Umbilical cord (tissue), 2 donors: Measurements from ENCODE around the gene SRSF8. TPM values are rescaled to one million over a fixed set of nuclear protein-coding genes. Genes with fewer than 3 reads are reported as not detected.

Experiments used
- DNase-seq: peaks from one replicate; pipeline ENCODE4 v3.0.0-alpha.2; 2015; ENCODE audit warnings: low spot score
- total RNA-seq: library from RNA; depleted of rRNA; stranded (reverse); fragments of >200 nt; gene quantifications from one replicate; pipeline ENCODE4 v1.2.3, GENCODE V29; 2014; ENCODE audit warnings: low replicate concordance; ENCODE audit not compliant: insufficient read depth

Gene SRSF8
- total RNA-seq, 1 donor from 2014 or later, result 14.2 TPM

DNA sequence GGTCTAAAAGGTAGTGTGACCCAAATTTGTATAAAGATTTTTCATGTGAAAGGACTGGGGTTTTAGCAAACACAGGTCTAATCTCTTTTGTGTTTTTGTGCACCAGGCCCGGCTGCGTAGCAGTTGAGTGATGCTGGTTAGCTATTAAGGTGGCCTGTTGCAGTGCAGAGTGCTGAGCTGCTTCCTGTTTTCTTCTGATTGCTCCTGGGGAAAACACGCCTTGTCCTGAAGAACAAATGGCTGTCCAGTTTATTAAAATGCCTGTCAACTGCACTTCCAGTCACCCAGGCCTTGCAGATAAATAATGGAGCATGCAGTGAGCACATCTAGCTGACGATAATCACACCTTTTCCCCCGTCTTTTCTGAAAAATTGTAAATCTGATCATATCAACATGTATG lies 1.8 kb downstream of the SRSF8 start:
- peak; percentile 96 for DNase-seq

GRCh38 chr11:95070471-95070870 lies 3.8 kb downstream of the SRSF8 start:
- DNase-seq, result no peak

GRCh38 chr11:95072948-95073347 lies 6.2 kb downstream of the SRSF8 start:
- no peak for DNase-seq

DNA sequence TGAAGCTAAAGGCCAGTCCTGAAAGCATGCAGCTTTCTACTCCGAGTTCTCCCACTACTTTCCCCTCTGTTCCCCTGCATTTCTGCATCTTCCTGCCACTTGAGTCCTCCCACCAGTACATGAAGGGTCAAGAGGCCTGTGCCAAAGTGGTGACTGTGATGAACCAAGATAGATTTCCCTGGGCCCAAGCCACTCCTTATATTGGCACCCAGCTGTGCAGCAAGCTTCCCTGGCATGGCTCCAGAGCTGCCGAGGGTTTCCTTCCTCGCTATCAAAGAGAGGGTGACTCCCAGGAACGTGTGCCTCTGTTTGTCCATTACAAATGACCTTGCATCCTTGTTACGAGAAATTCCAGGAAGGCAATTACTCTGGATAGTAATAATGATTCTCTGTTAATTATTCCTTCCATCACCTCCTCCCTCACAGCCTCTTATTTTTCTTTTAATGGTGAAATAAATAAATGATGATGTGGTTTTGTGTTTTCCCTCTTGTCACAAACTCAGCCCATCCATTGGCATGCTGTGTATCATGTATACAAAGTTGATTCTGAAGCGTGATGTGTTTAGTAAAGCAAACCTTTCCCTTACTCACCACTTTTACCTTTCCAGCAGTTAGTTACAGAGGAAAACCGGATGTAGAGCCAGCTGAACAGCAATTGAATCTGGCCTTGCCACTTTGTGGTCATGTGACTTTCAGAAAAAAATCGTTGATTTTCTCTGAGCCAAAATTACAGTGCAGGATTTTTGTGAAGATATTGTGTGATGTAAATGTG lies 8.3 kb downstream of the SRSF8 start:
- DNase-seq, result no peak

- peak; percentile 28 for DNase-seq
Measured at GRCh38 chr11:95076416-95076815, 9.7 kb downstream of the SRSF8 start.

DNA sequence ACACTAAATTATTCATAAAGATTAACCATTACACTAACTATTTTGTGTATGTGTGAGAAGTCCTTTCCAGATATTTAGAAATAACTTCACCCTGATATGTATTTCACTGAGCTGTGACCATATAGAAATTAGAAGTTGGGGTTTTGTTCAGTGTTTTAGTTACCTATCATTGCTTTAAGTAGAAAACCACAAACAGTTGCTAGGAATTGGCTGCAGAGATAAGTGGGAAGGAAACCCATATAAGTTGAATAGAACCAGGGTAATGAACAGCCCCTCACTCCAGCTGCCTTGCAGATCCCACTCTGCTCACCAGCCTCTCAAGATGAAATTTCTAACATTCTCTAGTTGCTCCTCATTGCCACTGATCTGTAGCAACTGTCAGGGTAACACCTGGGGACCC lies 10.3 kb downstream of the SRSF8 start:
- no peak for DNase-seq

DNA sequence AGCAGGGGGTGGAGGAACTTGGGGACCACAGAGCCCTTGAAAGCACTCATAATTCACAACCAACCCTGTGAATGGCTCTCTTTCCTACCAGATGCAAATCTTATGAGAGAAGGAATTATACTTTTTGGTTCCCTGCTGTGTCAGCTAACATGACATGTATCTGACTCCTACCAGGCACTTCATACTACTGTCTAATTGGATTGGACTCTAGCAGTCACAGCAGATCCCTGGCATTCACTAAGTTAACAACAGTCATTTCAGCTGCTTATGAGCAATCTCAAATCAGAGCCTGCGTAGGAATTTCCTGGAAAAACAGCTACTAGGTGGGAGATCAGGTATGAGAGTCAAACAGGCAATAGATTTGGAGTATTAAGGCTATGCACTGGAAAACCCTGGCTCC lies 11.8 kb downstream of the SRSF8 start:
- DNase-seq, result no peak

GRCh38 chr11:95081010-95081409 lies 14.3 kb downstream of the SRSF8 start:
- DNase-seq, result no peak

- peak; percentile 42 for DNase-seq
Measured at GRCh38 chr11:95081412-95081811, 14.7 kb downstream of the SRSF8 start.

GRCh38 chr11:95082576-95083001 lies 15.9 kb downstream of the SRSF8 start:
- DNase-seq, result no peak

GRCh38 chr11:95084509-95084908 lies 17.8 kb downstream of the SRSF8 start:
- no peak for DNase-seq

DNA sequence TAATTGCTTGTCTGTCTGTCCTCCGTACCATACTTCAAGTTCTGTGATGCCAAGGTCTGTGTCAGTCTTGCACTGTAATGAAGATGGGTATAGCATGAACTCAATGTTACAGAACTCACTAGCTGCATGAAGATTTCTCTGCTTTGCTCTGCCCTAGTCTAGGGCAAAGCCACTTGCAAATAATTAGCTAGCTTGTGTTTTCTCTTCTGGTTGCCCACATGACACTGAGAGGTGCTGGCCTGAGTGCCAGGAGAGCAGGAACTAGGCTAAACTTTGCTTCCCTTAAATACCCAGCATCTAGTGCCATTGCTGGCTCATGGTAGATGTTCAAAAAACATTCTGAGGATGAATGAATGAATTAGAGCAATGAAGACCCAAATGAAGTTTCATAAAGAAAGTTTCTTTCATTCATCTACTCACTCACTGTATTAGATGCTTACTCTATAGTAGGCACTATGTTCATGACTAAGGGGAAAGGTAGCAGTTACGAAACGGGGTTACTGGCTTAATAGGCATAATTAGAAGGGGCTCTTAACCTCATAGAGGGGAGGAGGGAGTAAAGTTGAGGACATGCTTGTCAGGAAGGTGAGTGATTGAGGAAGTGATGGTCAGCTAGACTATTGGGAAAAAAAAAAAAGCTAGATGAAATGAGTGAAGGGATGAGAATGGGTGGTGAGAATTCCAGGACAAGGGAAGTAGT lies 18.5 kb downstream of the SRSF8 start:
- DNase-seq, result no peak

- DNase-seq, result no peak
Measured at GRCh38 chr11:95086151-95086550, 19.4 kb downstream of the SRSF8 start.

GRCh38 chr11:95086836-95087570 lies 20.3 kb downstream of the SRSF8 start:
- no peak for DNase-seq

DNA sequence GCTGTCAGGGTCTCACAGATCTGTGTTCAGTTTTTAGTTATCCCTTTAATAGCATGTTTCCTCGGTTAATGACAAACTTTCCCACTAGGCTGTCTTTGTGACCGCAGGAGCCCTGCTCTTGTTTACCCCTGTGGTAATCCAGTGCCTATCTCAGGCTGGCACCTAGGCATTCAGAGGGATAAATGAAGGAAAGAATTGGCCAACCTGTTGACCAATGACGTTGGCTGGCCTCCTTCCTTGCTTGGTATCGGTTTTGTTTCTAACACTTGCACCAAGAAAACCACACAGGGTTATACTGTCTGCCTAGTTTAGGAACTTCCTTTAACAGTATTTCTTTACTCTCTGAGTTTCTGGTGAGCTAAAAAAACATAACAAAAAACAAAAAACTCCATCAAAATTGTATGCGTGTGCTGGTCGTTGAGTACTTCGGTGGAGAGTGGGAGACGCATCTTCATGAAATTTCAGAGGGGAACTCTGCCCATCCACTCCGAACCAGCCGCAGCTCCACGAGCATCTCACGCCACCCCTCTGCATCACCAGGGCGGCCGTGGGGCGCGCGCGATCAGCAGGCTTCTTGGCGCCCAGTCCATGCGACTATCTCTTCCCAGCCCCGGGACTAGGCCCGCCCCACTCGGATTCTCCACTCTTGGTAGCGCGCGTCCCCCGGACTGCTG lies 22.4 kb downstream of the SRSF8 start:
- no peak for DNase-seq

DNA sequence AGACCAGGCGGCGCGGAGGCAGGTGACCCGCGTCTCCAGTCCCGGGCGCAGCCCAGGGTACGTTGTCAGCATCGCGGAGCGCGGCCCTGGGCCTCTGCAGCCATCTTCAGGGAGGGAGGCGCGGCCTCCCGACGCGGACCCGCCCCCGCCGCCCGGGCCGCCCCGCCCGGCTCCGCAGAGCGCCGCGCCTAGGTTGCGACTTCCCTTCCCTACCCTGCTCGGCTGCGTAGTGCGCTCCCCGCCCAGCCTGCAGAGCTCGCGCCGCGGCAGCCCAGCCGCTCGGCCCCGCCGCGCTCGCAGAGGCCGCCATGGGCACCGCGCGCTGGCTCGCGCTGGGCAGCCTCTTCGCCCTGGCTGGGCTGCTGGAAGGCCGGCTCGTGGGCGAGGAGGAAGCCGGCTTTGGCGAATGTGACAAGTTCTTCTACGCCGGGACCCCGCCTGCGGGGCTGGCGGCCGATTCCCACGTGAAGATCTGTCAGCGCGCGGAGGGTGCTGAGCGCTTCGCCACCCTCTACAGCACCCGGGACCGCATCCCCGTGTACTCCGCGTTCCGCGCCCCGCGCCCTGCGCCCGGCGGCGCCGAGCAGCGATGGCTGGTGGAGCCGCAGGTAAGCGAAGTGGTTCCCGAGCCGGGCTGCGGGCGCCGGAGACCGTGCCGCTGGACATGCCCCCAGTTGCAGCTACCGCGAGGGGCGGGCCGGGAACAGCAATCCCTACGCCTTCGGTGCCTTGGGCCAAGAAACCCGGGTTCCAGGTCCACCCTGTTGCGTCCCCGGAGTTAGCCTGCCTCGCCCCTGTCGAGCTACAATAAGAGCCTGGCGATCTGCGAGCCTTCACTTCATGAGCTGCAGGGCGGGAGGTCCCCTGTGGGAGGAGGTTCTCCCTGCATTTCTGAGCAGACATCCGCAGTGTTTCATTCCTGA lies 23.2 kb downstream of the SRSF8 start, which contains the start of gene ENDOD1:
Gene ENDOD1, plus strand, starts transcription at position 227 of the 923 bp plus-strand sequence. Its CDS starts 82 bp downstream, at position 309.
- DNase-seq, result peak; percentile 95

GRCh38 chr11:95091663-95092180 lies 25.0 kb downstream of the SRSF8 start:
- no peak for DNase-seq

GRCh38 chr11:95092549-95093324 lies 26.0 kb downstream of the SRSF8 start:
- DNase-seq, result peak; percentile 83

DNA sequence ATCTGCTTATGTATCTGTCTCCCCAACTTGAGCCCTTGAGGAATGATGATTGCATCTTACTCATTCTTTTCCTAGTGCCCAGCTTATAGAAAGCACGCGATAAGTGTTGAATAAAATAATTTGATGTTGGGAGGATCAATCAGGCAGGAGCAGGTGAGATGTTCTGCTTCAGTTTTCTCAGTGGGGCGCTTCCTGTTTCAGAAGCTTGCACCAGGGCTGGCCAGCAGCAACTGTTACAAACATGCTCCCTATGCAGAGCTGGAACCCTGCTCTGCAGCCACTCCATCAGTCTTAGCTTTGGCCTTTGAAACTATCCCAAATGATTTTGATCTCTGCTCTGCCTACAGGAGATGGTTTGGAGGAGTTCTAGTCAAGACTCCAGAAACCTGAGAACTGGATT lies 26.8 kb downstream of the SRSF8 start:
- no peak for DNase-seq
